Activated CD4-positive, alpha-beta T cell treated with anti-CD3 and anti-CD28 coated beads for 24 hours (primary cell): ENCODE results near the gene MAP3K19.
"Not testable (repeated sequence)": the region's sequence is repeated elsewhere in the genome, so short reads cannot be mapped to it uniquely, and the experiment has no call there.

Experiments
- DNase-seq, 2 donors: peaks; one replicate each; pipeline ENCODE4 v3.0.0-alpha.2; 2020; ENCODE audit warnings: low read depth in 2 of 2

The MAP3K19 gene, protein sequence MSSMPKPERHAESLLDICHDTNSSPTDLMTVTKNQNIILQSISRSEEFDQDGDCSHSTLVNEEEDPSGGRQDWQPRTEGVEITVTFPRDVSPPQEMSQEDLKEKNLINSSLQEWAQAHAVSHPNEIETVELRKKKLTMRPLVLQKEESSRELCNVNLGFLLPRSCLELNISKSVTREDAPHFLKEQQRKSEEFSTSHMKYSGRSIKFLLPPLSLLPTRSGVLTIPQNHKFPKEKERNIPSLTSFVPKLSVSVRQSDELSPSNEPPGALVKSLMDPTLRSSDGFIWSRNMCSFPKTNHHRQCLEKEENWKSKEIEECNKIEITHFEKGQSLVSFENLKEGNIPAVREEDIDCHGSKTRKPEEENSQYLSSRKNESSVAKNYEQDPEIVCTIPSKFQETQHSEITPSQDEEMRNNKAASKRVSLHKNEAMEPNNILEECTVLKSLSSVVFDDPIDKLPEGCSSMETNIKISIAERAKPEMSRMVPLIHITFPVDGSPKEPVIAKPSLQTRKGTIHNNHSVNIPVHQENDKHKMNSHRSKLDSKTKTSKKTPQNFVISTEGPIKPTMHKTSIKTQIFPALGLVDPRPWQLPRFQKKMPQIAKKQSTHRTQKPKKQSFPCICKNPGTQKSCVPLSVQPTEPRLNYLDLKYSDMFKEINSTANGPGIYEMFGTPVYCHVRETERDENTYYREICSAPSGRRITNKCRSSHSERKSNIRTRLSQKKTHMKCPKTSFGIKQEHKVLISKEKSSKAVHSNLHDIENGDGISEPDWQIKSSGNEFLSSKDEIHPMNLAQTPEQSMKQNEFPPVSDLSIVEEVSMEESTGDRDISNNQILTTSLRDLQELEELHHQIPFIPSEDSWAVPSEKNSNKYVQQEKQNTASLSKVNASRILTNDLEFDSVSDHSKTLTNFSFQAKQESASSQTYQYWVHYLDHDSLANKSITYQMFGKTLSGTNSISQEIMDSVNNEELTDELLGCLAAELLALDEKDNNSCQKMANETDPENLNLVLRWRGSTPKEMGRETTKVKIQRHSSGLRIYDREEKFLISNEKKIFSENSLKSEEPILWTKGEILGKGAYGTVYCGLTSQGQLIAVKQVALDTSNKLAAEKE (N-terminal part only)

DNA sequence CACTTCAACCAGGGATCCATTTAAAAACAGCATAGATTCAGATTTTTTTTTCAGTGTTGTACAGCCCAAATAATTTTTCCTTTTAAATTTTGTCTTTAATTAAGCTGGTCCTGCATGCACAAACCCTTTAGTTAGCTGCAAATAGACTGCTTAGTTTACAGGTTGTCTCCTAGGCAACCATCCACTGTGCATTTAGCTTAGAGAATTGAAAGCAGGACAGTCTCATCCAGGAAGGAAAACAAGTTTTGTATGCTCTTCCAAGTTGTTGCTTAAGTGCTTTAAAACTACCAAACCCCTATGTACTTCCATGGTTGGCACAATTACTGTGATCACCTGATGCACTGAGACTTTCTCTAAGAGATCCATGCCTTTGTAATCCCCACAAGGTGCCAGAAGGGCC lies at the start of gene MAP3K19:
TSS of gene MAP3K19 (minus strand) at position 148 of the 400 bp plus-strand sequence. CDS start 22,800 bp downstream, outside the sequence.
- DNase-seq = no peak

DNA sequence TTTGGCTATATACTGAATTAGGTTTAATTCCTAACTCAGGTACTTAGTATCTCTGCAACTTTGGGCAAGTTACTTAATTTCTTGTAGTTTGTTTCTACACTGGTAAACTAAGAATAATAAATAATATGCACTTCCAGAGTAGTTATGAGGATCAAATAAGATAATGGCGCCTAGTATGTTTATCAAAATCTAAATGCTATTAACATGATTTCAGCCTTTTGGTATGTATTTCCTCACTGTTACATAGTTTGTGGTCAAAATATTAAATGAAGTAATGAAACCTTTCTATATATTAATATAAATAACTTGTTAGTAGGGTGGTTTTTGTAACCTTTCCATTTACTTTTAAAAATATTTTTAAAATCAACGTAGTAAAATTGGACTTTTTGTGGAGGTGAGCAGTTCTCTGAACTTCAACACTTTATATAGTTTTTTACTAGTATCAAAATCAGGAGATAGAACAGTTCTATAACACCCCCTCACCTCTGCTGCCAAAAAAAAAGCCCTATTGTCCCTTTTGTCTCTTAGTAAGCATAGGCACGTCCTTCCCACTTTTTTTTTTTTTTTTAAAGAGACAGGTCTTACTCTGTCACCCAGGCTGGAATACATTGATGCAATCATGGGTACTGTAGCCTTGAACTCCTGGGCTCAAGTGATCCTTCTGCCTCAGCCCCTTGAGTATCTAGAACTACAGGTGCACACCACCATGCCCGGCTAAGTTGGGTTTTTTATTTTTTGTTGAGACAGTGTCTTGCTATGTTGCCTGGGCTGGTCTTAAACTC lies 49.6 kb upstream of the MAP3K19 start:
- DNase-seq = no peak

DNA sequence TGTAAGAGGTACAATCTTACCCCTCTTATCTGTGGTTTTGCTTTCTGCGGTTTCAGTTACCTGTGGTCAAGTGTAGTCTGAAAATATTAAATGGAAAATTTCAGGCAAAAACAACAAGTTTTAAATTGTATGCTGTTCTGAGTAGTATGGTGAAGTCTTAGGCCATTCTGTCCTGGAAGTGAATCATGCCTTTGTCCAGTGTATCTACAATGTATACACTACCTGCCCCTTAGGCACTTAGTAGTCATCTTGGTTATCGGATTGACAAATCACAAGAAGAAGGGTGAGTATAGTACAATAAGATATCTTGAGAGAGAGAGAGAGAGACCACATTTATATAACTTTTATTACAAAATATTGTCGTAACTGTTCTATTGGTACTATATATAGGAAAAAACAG lies 48.3 kb upstream of the MAP3K19 start:
- no peak for DNase-seq

DNA sequence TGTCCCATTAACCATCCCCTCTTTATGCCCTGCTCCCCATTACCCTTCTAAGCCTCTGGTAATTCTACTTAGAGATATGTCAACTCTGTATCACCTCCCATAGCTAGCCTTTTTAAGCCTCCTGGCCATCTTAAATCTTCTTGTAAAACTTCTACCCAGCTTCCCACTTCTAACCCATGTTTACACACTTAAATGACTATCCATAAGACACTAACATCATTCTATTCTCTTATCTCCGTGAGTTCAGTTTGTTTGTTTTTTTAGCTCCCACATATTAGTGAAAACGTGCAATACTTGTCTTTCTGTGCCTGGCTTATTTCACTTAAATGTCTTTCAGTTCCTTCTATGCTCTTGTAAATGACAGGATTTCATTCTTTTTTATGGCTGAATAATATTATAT lies 47.3 kb upstream of the MAP3K19 start:
- no peak for DNase-seq

DNA sequence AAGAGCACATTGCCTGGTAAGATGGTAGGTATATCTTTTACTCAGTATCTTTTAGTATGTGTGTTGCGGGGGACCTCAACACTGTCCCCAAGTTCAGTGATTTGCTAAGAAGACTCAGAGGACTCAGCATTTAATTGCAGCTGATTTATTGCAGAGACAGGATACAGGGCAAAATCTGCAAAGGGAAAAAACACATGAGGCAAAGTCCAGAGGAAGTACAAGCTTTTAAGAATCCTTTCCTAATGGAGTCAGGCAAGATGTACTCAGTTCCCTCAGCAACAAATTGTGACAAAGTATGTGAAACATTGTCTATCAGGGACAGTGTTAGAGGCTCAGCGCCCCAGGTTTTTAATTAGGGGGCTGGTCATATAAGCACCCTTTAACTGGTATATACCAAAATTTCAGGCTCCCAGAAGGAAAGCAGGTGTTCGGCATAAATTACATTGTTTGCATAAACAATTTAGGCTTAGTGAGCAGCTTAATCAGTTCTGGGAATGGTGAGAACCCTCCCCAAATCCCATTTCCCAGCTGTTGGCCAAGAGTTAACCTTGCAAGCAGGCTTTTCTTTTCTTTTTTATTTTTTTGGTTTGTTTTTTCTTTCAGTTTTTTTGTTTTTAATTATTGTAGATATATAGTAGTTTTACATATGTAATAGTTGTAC lies 46.6 kb upstream of the MAP3K19 start:
- no peak for DNase-seq

DNA sequence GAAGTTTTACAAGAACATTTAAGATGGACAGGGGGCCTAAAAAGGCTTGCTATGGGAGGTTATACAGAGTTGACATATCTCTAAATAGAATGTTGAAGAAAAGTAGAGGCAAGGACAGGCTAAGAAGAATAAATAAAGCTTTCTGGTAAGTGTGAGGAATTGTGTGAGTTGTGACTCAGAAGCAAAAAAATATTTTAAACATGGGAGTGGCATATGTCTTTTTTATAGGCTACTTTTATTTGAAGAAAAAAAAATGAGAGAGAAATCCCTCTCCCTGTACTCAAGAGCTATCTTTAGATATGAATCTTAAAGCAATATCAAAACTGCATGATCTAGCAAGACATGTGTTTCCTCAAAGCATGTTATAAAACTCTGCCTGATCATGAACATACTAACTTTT lies 45.9 kb upstream of the MAP3K19 start:
- no peak for DNase-seq

DNA sequence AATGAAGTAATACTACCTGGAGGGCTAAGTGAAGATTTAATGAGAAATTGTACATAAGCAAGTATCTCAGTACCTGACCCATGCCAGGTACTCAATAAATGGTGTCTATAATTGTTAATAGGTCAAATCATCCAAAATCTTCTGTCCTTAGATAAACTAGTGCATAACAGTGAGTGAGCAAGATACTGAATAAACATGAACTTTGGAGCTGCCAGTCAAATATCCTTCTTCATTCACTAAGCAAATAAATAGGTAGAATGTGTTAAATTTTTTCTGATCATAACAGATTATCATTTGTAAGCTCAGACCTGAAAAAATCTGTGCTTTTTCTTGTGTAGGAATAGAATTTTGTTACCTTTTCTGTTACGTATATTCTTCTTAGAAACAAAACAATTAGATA lies 44.4 kb upstream of the MAP3K19 start:
- no peak for DNase-seq

DNA sequence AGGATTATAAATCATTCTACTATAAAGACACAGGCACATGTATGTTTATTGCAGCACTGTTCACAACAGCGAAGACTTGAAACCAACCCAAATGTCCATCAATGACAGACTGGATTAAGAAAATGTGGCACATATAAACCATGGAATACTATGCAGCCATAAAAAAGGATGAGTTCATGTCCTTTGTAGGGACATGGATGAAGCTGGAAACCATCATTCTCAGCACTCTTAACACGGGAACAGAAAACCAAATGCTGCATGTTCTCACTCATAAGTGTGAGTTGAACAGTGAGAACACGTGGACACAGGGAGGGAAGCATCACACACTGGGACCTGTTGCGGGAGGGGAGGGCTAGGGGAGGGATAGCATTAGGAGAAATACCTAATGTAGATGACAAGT lies 42.4 kb upstream of the MAP3K19 start:
- DNase-seq = not testable (repeated sequence)

DNA sequence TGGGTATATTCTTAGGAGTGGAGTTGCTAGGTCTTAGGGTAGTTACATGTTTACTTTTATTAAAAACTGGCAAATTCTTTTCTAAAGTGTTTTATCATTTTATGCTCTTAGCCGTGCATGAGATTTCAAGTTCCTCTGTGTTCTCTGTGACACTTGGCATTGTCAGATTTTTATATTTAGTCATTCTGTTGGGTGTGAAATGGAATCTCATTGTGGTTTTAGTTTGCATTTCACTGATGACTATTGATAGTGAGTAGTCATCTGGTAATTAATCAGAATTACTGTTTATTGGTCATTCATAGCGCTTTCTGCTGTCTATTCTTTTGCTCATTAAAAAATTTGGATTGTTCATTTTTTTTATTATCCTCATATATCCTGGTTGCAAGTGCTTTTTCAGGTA lies 39.0 kb upstream of the MAP3K19 start:
- no peak for DNase-seq

DNA sequence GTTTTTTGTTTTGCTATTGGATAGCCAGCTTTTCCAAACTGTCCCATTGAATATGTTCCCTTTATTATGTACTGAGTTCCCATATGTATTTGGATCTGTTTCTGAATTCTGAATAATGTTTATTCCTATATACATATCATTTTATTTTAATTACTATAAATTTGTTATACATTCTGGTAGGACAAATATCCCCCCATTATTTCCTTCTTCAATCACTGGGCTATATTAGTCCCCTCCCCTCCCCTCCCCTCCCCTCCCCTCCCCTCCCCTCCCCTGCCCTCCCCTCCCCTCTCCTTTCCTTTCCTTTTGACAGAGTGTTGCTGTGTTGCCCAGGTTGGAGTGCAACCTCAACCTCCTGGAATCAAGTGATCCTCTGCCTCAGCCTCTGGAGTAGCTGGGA lies 31.2 kb upstream of the MAP3K19 start:
- no peak for DNase-seq

DNA sequence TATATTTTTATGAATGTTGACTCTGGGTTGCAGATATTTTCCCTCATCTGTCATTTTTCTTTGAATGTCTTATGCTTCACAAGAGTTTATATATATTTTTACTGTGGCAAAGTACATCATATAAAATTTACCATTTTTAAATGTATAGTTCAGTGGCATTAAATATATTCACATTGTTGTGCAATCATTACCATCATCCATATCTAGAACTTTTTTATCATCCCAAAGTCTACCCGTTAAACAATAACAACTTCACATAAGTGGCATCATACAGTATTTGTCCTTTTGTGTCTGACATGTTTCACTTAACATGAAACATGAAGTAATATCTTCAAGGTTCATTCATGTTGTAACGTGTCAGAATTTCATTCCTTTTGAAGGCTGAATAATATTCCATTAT lies 29.3 kb upstream of the MAP3K19 start:
- DNase-seq = no peak

DNA sequence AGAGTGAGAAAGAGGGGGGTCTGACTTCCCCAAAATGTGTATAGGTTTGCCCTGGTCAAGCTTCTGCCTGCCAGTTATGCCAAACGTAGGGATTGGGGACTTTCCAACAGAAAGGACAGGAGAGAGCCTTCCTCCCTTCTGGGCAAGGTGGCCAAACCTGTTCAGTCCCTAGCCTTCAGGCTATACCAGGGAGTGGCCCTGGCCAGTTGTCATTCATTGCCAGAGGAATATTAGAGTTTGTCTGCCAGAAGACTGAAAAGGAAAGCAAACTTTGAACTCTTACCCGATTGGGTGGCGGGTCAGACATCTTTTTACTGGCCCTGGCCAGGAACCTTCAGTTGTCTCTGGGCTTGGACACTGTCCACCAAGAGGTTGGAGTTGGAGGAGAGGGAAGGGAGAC lies 27.0 kb upstream of the MAP3K19 start:
- no peak for DNase-seq

DNA sequence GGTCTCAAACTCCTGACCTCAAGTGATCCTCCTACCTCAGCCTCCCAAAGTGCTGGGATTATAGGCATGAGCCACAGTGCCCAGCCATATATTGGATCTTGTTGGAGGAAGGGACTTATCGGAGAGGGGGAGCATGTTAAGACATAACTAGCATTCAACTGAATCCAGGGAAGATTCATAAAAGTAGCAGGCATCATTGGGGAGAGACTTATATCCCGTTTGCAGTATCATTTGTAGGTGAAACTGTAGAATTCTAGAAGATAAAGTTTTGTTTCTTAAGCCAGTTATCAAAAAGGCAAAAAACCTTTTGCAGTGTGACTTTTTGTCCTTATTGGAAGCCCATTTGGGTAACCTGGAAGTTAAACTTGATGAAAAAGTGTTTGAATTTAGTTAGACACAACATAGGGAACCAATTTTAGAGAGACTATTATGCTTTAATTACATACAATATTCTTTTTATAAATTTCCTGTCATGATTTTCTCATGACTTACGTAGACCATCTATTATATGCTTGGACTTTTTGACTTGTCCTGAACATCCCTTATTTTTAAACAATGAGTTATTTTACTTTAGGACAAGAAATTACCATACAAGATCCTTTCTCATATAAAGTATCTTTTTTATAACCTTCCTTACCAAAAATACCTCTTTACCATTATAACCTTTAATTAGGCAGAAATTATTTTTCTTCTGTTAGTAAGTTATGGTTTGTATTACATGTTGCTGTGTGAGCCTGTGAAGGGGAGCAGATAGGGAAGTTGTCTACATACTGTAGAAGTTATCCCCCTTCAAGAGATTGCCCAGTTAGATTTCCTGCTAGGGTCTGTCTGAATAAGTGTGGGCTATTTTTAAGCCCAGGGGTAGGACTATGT lies 25.1 kb upstream of the MAP3K19 start:
- no peak for DNase-seq

DNA sequence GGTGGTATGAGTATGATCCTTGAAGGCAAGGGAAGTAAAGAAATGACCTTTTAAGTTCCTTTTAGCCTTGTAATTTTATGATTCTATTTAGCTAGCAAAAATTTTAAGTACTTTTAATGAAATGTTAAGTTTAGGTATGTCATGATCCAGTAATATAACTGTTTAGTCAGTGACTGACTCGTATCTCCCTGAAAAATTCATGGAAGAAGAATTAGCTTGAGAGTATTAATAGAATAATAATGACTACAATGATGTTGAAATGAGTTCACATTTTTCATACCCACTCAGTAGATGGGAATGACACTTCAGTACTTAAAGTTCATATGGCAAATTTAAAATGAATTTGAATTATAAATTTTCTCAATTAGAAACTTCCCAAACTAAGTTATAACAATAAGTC lies 19.5 kb upstream of the MAP3K19 start:
- no peak for DNase-seq

DNA sequence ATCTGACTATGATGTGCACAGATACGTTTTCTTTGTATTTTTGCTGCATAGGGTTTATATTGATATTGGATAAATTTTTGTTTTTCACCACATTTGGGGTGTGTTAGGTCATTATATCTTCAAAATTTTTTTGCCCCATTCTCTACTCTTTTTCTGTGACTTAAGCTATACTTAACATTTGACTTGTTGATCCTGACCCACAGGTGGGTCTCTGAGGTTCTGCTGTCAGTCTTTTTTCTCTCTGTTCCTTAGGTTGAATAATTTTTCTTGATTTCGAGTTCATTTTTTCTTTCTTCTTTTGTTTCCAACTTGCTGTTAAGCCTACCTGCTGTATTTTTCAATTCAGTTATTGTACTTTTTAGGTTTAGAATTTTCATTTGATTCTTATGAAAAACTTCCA lies 16.9 kb upstream of the MAP3K19 start:
- no peak for DNase-seq

DNA sequence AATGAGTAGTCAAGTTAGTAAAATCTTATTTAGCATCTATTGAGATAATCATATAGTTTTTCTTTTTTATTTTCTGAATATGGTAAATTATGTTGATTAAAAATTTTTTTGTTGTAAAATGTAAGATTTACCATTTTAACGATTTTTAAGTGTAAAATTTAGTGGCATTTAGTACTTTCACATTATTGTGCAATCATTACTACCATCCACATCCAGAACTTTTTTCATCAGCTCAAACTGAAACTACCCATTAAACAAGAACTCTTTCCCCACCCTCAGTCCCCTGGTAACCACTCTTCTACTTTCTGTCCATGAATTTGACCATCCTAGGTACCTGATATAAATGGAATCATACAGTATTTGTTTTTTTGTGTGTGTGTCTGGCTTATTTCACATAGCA lies 16.0 kb upstream of the MAP3K19 start:
- no peak for DNase-seq

DNA sequence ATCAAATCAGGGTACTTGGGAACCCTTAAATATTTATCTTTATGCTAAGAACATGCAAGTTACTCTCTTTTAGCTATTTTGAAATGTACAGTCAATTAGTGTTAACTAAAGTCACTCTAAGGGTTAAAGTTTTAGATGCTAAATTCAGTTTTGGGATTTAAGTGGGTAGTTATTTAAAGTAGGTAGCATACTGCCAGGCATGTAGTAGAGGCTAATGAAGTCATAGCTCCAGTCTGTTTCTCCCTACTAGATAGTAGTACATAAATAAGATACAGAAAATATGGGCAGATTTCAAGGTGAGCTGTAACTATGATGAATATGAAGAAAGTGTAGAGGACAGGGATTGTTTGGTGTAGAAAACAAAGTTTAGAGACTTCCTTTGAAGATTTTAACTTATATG lies 12.3 kb upstream of the MAP3K19 start:
- no peak for DNase-seq

DNA sequence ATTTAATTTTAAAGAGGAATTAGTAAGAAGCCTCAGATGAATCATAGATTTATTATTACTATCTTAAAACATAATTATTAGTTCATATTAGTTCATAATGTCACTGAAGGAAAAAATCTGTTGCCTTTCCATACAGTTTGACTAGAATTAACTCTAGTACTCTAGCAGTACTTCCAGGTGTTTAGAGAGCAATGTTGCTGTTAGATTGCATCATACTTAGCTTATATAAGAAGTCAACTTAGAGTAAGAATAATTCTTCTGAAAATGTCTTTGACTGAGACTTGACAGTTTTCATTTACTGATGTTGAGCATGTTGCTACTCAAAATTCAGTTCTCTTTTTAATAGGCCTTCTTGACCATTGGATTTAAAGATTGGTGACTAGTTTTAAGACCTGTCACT lies 9.5 kb upstream of the MAP3K19 start:
- no peak for DNase-seq

DNA sequence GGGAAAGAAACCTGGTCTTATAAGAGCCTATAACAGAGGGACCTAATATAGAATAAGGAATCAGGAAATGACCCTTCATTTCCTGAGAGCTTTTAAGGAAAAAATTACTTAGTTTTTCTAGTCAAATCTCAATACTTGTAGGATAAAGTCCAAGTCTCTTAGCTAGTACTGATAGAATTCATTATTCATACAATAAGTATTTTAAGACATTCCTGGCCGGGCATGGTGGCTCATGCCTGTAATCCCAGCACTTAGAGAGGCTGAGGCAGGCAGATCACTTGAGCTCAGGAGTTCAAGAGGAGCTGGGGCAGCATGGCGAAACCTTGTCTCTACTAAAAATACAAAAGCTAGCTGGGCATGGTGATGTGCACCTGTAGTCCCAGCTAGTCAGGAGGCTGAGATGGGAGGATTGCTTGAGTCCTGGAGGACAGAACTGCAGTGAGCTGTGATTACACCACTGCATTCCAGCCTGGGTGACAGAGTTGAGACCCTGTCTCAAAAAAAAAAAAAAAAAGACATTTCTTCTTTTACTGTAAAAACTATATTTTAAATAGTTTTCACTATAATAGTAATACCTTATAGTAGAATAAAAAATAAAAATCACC lies 8.0 kb upstream of the MAP3K19 start:
- DNase-seq = no peak

DNA sequence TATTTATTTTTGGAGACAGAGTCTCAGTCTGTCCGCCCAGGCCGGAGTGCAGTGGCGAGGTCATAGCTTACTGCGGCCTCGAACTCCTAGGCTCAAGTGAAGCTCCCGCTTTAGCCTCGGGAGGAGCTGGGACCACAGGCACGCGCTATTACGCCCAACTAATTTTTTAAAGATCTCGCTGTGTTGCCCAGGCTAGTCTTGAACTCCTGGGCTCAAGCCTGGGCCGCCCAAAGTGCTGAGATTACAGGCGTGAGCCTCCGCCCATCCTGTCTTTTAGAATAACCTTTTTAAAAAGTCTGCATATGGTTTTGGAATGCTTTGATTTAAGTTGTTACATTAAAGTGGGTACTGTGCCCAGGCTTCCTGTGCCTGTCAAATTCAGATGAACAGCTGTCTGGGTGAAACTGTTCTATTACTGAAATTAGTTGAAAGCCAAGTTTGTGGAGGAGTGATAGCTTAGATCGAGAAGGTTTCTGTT lies 5.8 kb upstream of the MAP3K19 start:
- no peak for DNase-seq
